H9 (cell line): ENCODE results near the gene CUBN. TPM values are rescaled to one million over a fixed set of nuclear protein-coding genes. Genes with fewer than 3 reads are reported as not detected.

Experiments
- DNase-seq: peaks from one replicate; pipeline ENCODE4 v3.0.0-alpha.2; 2017
- H2AFZ ChIP-seq: one replicate; pipeline ENCODE4 v1.6.1; 2013; ENCODE audit warnings: mild to moderate bottlenecking, low read length, control low read depth, moderate library complexity
- H2AK5ac ChIP-seq: 2 replicates; pipeline ENCODE4 v1.6.1; 2013; ENCODE audit warnings: low read length, control low read depth, mixed read lengths; ENCODE audit not compliant: insufficient read length
- H2BK120ac ChIP-seq: one replicate; pipeline ENCODE4 v1.6.1; 2013; ENCODE audit warnings: low read depth, mild to moderate bottlenecking, low read length, control low read depth, inconsistent platforms; ENCODE audit not compliant: poor library complexity, severe bottlenecking
- H2BK12ac ChIP-seq: 2 replicates; pipeline ENCODE4 v1.6.1; 2013; ENCODE audit warnings: low read length, control low read depth, mixed read lengths, low read depth; ENCODE audit not compliant: insufficient read length
- H2BK15ac ChIP-seq: 2 replicates; pipeline ENCODE4 v1.6.1; 2013; ENCODE audit warnings: low read depth, low read length, control low read depth
- H2BK20ac ChIP-seq: one replicate; pipeline ENCODE4 v1.6.1; 2013; ENCODE audit warnings: low read depth, mild to moderate bottlenecking, low read length, control low read depth, inconsistent platforms; ENCODE audit not compliant: poor library complexity, severe bottlenecking
- H2BK5ac ChIP-seq: 2 replicates; pipeline ENCODE4 v1.6.1; 2013; ENCODE audit warnings: low read length, control low read depth, mixed read lengths; ENCODE audit not compliant: insufficient read length
- H3K14ac ChIP-seq: 2 replicates; pipeline ENCODE4 v1.6.1; 2013; ENCODE audit warnings: low read length, control low read depth; ENCODE audit not compliant: insufficient read depth
- H3K18ac ChIP-seq: 2 replicates; pipeline ENCODE4 v1.6.1; 2013; ENCODE audit warnings: low read depth, mild to moderate bottlenecking, mixed read lengths, low read length, control low read depth; ENCODE audit not compliant: insufficient read length
- H3K23ac ChIP-seq: 2 replicates; pipeline ENCODE4 v1.6.1; 2013; ENCODE audit warnings: low read length, control low read depth, mixed read lengths, low read depth; ENCODE audit not compliant: insufficient read length
- H3K23me2 ChIP-seq: 2 replicates; pipeline ENCODE4 v1.6.1; 2013; ENCODE audit warnings: low read depth, mild to moderate bottlenecking, mixed read lengths, low read length, control low read depth; ENCODE audit not compliant: insufficient read length, poor library complexity, severe bottlenecking
- H3K27ac ChIP-seq: 2 replicates; pipeline ENCODE4 v1.5.1; 2013; ENCODE audit warnings: low read length, control low read depth, mixed read lengths, low read depth; ENCODE audit not compliant: insufficient read length
- H3K27me3 ChIP-seq: 2 replicates; pipeline ENCODE4 v1.6.1; 2013; ENCODE audit warnings: low read length, control low read depth, inconsistent platforms; ENCODE audit not compliant: insufficient read depth
- H3K4ac ChIP-seq: 2 replicates; pipeline ENCODE4 v1.6.1; 2013; ENCODE audit warnings: low read depth, mild to moderate bottlenecking, control low read depth, inconsistent platforms, low read length, moderate library complexity
- H3K4me1 ChIP-seq: 2 replicates; pipeline ENCODE4 v1.6.1; 2013; ENCODE audit warnings: low read length, control low read depth, inconsistent platforms; ENCODE audit not compliant: insufficient read depth
- H3K4me2 ChIP-seq: 2 replicates; pipeline ENCODE4 v1.6.1; 2013; ENCODE audit warnings: low read length, control low read depth, mixed read lengths; ENCODE audit not compliant: insufficient read length, insufficient read depth
- H3K56ac ChIP-seq: 2 replicates; pipeline ENCODE4 v1.6.1; 2013; ENCODE audit warnings: low read depth, mild to moderate bottlenecking, mixed read lengths, low read length, control low read depth; ENCODE audit not compliant: insufficient read length
- H3K79me1 ChIP-seq: 2 replicates; pipeline ENCODE4 v1.6.1; 2013; ENCODE audit warnings: low read depth, mild to moderate bottlenecking, moderate library complexity, low read length, control low read depth, inconsistent platforms; ENCODE audit not compliant: insufficient read depth, poor library complexity, severe bottlenecking
- H3K79me2 ChIP-seq: 2 replicates; pipeline ENCODE4 v1.6.1; 2013; ENCODE audit warnings: low read length, control low read depth, inconsistent platforms; ENCODE audit not compliant: insufficient read depth
- H3K9ac ChIP-seq: 2 replicates; pipeline ENCODE4 v1.6.1; 2013; ENCODE audit warnings: low read length, control low read depth, mixed read lengths; ENCODE audit not compliant: insufficient read length; ENCODE audit errors: extremely low read depth
- H3K9me3 ChIP-seq: one replicate; pipeline ENCODE4 v1.6.1; 2013; ENCODE audit warnings: low read depth, low read length, inconsistent platforms; ENCODE audit not compliant: control insufficient read depth
- H3T11ph ChIP-seq: one replicate; pipeline ENCODE4 v1.6.1; 2013; ENCODE audit warnings: mild to moderate bottlenecking, low read length, control low read depth, inconsistent platforms
- H4K20me1 ChIP-seq: one replicate; pipeline ENCODE4 v1.6.1; 2013; ENCODE audit not compliant: control insufficient read depth, insufficient read length, insufficient read depth
- H4K5ac ChIP-seq: 2 replicates; pipeline ENCODE4 v1.6.1; 2013; ENCODE audit warnings: low read depth, mild to moderate bottlenecking, mixed read lengths, low read length, control low read depth; ENCODE audit not compliant: insufficient read length
- H4K8ac ChIP-seq: replicated peaks from 2 replicates; pipeline ENCODE4 v1.6.1; 2013; ENCODE audit warnings: low read length, control low read depth, mixed read lengths, low read depth; ENCODE audit not compliant: insufficient read length
- H4K91ac ChIP-seq: 2 replicates; pipeline ENCODE4 v1.6.1; 2013; ENCODE audit warnings: low read depth, mild to moderate bottlenecking, moderate library complexity, mixed read lengths, low read length, control low read depth; ENCODE audit not compliant: insufficient read length
- H3K27ac Mint-ChIP-seq, 3 experiments: 2 replicates in 2 of 3; 3 replicates in 1 of 3; pipeline ENCODE4 v1.8.0; 2020 to 2021; ENCODE audit warnings: mixed read lengths in 3 of 3, mild to moderate bottlenecking in 1 of 3, moderate library complexity in 1 of 3
- H3K27me3 Mint-ChIP-seq: 2 replicates; pipeline ENCODE4 v1.8.0; 2021; ENCODE audit warnings: low read depth, mild to moderate bottlenecking, moderate library complexity, mixed read lengths
- H3K36me3 Mint-ChIP-seq, 3 experiments: 2 replicates in 2 of 3; 3 replicates in 1 of 3; pipeline ENCODE4 v1.8.0; 2020 to 2021; ENCODE audit warnings: low read depth in 3 of 3, mixed read lengths in 3 of 3; ENCODE audit not compliant: insufficient read depth in 1 of 3
- H3K4me1 Mint-ChIP-seq, 2 experiments: 2 replicates each; pipeline ENCODE4 v1.8.0; 2020; ENCODE audit warnings: mixed read lengths in 2 of 2
- H3K4me3 Mint-ChIP-seq, 2 experiments: 2 replicates in 1 of 2; 3 replicates in 1 of 2; pipeline ENCODE4 v1.8.0; 2020 to 2021; ENCODE audit warnings: mild to moderate bottlenecking in 2 of 2, mixed read lengths in 2 of 2, moderate library complexity in 1 of 2
- H3K9me3 Mint-ChIP-seq, 2 experiments: 2 replicates in 1 of 2; 3 replicates in 1 of 2; pipeline ENCODE4 v1.8.0; 2020; ENCODE audit warnings: mild to moderate bottlenecking in 2 of 2, mixed read lengths in 2 of 2, moderate library complexity in 1 of 2
- WGBS: extraction: QIAGEN DNeasy Blood & Tissue Kit; methylation state at CpG from one replicate; pipeline ENCODE4 v1.1.7; 2013; ENCODE audit warnings: missing lambda C conversion rate, low lambda C conversion rate, mixed read lengths; ENCODE audit not compliant: insufficient read length; ENCODE audit errors: extremely low coverage; 5-methylcytosine and 5-hydroxymethylcytosine counted together
- total RNA-seq: library from RNA; stranded (reverse); gene quantifications from 2 replicates; pipeline ENCODE4 v1.2.1, GENCODE V29; 2021
- TF ChIP-seq, protein P1 (sequence below): fragments of 200-600 bp; sonication (generic); conservative IDR thresholded peaks from 3 replicates; pipeline ENCODE4 v1.8.0; 2021; ENCODE audit warnings: antibody characterized with exemption, mild to moderate bottlenecking

CUBN gene
- total RNA-seq, 1 experiment from 2014 or later = 0.26 TPM

GRCh38 chr10:17151716-17152115, 22.1 kb upstream of the CUBN start:
- Mint-ChIP-seq H3K4me3 (no peak overlapping the region), H3K4me1 (no peaks in the 10 kb centered on the region), H3K9me3 (no peaks in the 10 kb centered on the region), H3K27me3 (no peaks in the 10 kb centered on the region), H3K27ac (no peak overlapping the region), H3K36me3 (no peaks in the 10 kb centered on the region)
- Histone ChIP-seq H3K14ac (no peak overlapping the region), H3T11ph (no peak overlapping the region), H2AK5ac (no peak overlapping the region), H4K20me1 (no peaks in the 10 kb centered on the region), H3K4ac (no peak overlapping the region), H3K4me1 (no peaks in the 10 kb centered on the region), H2AFZ (no peak overlapping the region), H3K4me2 (no peak overlapping the region), H3K27me3 (no peaks in the 10 kb centered on the region), H3K56ac (no peak overlapping the region), H4K8ac (no peak overlapping the region), H3K18ac (no peak overlapping the region), H2BK15ac (no peak overlapping the region), H2BK20ac (no peak overlapping the region), H3K23ac (no peak overlapping the region), H2BK5ac (no peak overlapping the region), H2BK12ac (no peak overlapping the region), H3K9ac (no peak overlapping the region), H3K27ac (no peak overlapping the region), H3K23me2 (no peaks in the 10 kb centered on the region), H2BK120ac (no peak overlapping the region), H3K79me1 (no peaks in the 10 kb centered on the region), H4K5ac (no peak overlapping the region), H3K9me3 (no peaks in the 10 kb centered on the region), H3K79me2 (no peaks in the 10 kb centered on the region), H4K91ac (no peak overlapping the region)
- WGBS = no CpG with 5 or more reads among the region's 1 CpG
- DNase-seq = no peak
- TF ChIP-seq, protein P1, sequence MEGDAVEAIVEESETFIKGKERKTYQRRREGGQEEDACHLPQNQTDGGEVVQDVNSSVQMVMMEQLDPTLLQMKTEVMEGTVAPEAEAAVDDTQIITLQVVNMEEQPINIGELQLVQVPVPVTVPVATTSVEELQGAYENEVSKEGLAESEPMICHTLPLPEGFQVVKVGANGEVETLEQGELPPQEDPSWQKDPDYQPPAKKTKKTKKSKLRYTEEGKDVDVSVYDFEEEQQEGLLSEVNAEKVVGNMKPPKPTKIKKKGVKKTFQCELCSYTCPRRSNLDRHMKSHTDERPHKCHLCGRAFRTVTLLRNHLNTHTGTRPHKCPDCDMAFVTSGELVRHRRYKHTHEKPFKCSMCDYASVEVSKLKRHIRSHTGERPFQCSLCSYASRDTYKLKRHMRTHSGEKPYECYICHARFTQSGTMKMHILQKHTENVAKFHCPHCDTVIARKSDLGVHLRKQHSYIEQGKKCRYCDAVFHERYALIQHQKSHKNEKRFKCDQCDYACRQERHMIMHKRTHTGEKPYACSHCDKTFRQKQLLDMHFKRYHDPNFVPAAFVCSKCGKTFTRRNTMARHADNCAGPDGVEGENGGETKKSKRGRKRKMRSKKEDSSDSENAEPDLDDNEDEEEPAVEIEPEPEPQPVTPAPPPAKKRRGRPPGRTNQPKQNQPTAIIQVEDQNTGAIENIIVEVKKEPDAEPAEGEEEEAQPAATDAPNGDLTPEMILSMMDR = no peak
